Stimulated activated effector memory CD8-positive, alpha-beta T cell treated with anti-CD3 and anti-CD28 coated beads, Interleukin-12 subunit alpha, Interleukin-12 subunit beta, amount 100 ng/mL, for 72 hours (primary cell): ENCODE data around the gene EIF4H.

Source experiments
- ATAC-seq: fragments of 150-1000 bp; cut with Tn5 transposase; 2 replicates; pipeline ENCODE4 v1.10.0; 2021
- DNase-seq, 2 donors: peaks; one replicate each; pipeline ENCODE4 v3.0.0; 2021 to 2022; ENCODE audit warnings: low spot score in 2 of 2
- H3K27ac Mint-ChIP-seq: one replicate; pipeline ENCODE4 v1.8.0; 2022; ENCODE audit warnings: mild to moderate bottlenecking, mixed read lengths
- H3K36me3 Mint-ChIP-seq: one replicate; pipeline ENCODE4 v1.8.0; 2022; ENCODE audit warnings: mild to moderate bottlenecking, mixed read lengths
- H3K4me1 Mint-ChIP-seq: one replicate; pipeline ENCODE4 v1.8.0; 2022; ENCODE audit warnings: mixed read lengths
- H3K4me3 Mint-ChIP-seq: one replicate; pipeline ENCODE4 v1.8.0; 2022; ENCODE audit warnings: mild to moderate bottlenecking, mixed read lengths
- H3K9me3 Mint-ChIP-seq: one replicate; pipeline ENCODE4 v1.8.0; 2022; ENCODE audit warnings: mixed read lengths

The EIF4H gene

GRCh38 chr7:74173866-74174605 is at the start of gene EIF4H:
TSS of gene EIF4H (plus strand) at chr7:74174356. CDS start at chr7:74174384, 28 bp downstream.
- peak; percentile 90 for ATAC-seq
- peaks cover 41% of the 10 kb centered on the region for H3K4me1 Mint-ChIP-seq
- peak within 1 kb of the TSS; percentile 94 for H3K27ac Mint-ChIP-seq
- H3K9me3 Mint-ChIP-seq = no peaks in the 10 kb centered on the region
- peaks cover 55% of the 10 kb centered on the region for H3K36me3 Mint-ChIP-seq
- peak; percentile 99 for DNase-seq
- H3K4me3 Mint-ChIP-seq = peak within 1 kb of the TSS; percentile 85

GRCh38 chr7:74126220-74126880 is 47.8 kb upstream of the EIF4H start:
- ATAC-seq (no peak), DNase-seq (no peak)
- H3K36me3 Mint-ChIP-seq = peaks cover 7% of the 10 kb centered on the region
- no peak overlapping the region for H3K27ac Mint-ChIP-seq
- H3K9me3 Mint-ChIP-seq = no peaks in the 10 kb centered on the region
- no peak overlapping the region for H3K4me3 Mint-ChIP-seq
- H3K4me1 Mint-ChIP-seq = no peaks in the 10 kb centered on the region

GRCh38 chr7:74129887-74130286 is 44.3 kb upstream of the EIF4H start:
- Mint-ChIP-seq H3K27ac (no peak overlapping the region), H3K9me3 (no peaks in the 10 kb centered on the region), H3K4me1 (no peaks in the 10 kb centered on the region), H3K36me3 (no peaks in the 10 kb centered on the region), H3K4me3 (no peak overlapping the region)
- ATAC-seq (no peak), DNase-seq (no peak)

- H3K4me3 Mint-ChIP-seq = no peak overlapping the region
- H3K36me3 Mint-ChIP-seq = no peaks in the 10 kb centered on the region
- H3K27ac Mint-ChIP-seq = no peak overlapping the region
- no peaks in the 10 kb centered on the region for H3K4me1 Mint-ChIP-seq
- DNase-seq (no peak), ATAC-seq (no peak)
- no peaks in the 10 kb centered on the region for H3K9me3 Mint-ChIP-seq
Measured at GRCh38 chr7:74130518-74130917, 43.6 kb upstream of the EIF4H start.

- H3K36me3 Mint-ChIP-seq = no peaks in the 10 kb centered on the region
- DNase-seq (no peak), ATAC-seq (peak; percentile 57)
- H3K4me3 Mint-ChIP-seq = no peak overlapping the region
- H3K27ac Mint-ChIP-seq = peak overlapping the region; percentile 20
- no peaks in the 10 kb centered on the region for H3K4me1 Mint-ChIP-seq
- no peaks in the 10 kb centered on the region for H3K9me3 Mint-ChIP-seq
Measured at GRCh38 chr7:74134117-74134620, 40.0 kb upstream of the EIF4H start.

- Mint-ChIP-seq H3K4me1 (no peaks in the 10 kb centered on the region), H3K9me3 (no peaks in the 10 kb centered on the region)
Measured at GRCh38 chr7:74138334-74138867, 35.8 kb upstream of the EIF4H start.

GRCh38 chr7:74138945-74139843 is 35.0 kb upstream of the EIF4H start:
- ATAC-seq (no peak), DNase-seq (no peak)
- Mint-ChIP-seq H3K27ac (no peak overlapping the region), H3K4me3 (no peak overlapping the region), H3K36me3 (no peaks in the 10 kb centered on the region), H3K4me1 (no peaks in the 10 kb centered on the region), H3K9me3 (no peaks in the 10 kb centered on the region)

More at GRCh38 chr7:74138334-74138867, 35.8 kb upstream of the EIF4H start:
- Mint-ChIP-seq H3K4me3 (no peak overlapping the region), H3K36me3 (no peaks in the 10 kb centered on the region), H3K27ac (no peak overlapping the region)
- ATAC-seq (no peak), DNase-seq (no peak)

GRCh38 chr7:74141705-74142104 is 32.5 kb upstream of the EIF4H start:
- ATAC-seq (peak; percentile 48), DNase-seq (no peak)
- no peaks in the 10 kb centered on the region for H3K4me1 Mint-ChIP-seq
- H3K27ac Mint-ChIP-seq = no peak overlapping the region
- H3K36me3 Mint-ChIP-seq = no peaks in the 10 kb centered on the region
- H3K9me3 Mint-ChIP-seq = no peaks in the 10 kb centered on the region
- no peak overlapping the region for H3K4me3 Mint-ChIP-seq

GRCh38 chr7:74143383-74143782 is 30.8 kb upstream of the EIF4H start:
- DNase-seq = no peak
- no peak for ATAC-seq
- no peaks in the 10 kb centered on the region for H3K9me3 Mint-ChIP-seq
- H3K36me3 Mint-ChIP-seq = no peaks in the 10 kb centered on the region
- no peak overlapping the region for H3K4me3 Mint-ChIP-seq
- H3K4me1 Mint-ChIP-seq = no peaks in the 10 kb centered on the region
- no peak overlapping the region for H3K27ac Mint-ChIP-seq

GRCh38 chr7:74148491-74148890 is 25.7 kb upstream of the EIF4H start:
- ATAC-seq (no peak), DNase-seq (no peak)
- Mint-ChIP-seq H3K9me3 (no peaks in the 10 kb centered on the region), H3K4me1 (no peaks in the 10 kb centered on the region), H3K4me3 (no peak overlapping the region), H3K36me3 (no peaks in the 10 kb centered on the region), H3K27ac (no peak overlapping the region)

GRCh38 chr7:74149071-74149470 is 25.1 kb upstream of the EIF4H start:
- Mint-ChIP-seq H3K27ac (no peak overlapping the region), H3K4me1 (no peaks in the 10 kb centered on the region), H3K4me3 (no peak overlapping the region), H3K9me3 (no peaks in the 10 kb centered on the region), H3K36me3 (no peaks in the 10 kb centered on the region)
- ATAC-seq (no peak), DNase-seq (no peak)

- ATAC-seq = no peak
- no peaks in the 10 kb centered on the region for H3K9me3 Mint-ChIP-seq
Measured at GRCh38 chr7:74149603-74150002, 24.6 kb upstream of the EIF4H start.

GRCh38 chr7:74153736-74154135 is 20.4 kb upstream of the EIF4H start:
- ATAC-seq (no peak), DNase-seq (no peak)
- Mint-ChIP-seq H3K9me3 (no peaks in the 10 kb centered on the region), H3K36me3 (no peaks in the 10 kb centered on the region), H3K4me1 (no peaks in the 10 kb centered on the region), H3K4me3 (no peak overlapping the region), H3K27ac (no peak overlapping the region)

More at GRCh38 chr7:74149603-74150002, 24.6 kb upstream of the EIF4H start:
- Mint-ChIP-seq H3K4me1 (no peaks in the 10 kb centered on the region), H3K27ac (no peak overlapping the region), H3K36me3 (no peaks in the 10 kb centered on the region), H3K4me3 (no peak overlapping the region)
- DNase-seq = no peak

- H3K36me3 Mint-ChIP-seq = no peaks in the 10 kb centered on the region
- ATAC-seq (no peak), DNase-seq (no peak)
- H3K27ac Mint-ChIP-seq = no peak overlapping the region
- H3K4me1 Mint-ChIP-seq = no peaks in the 10 kb centered on the region
- no peaks in the 10 kb centered on the region for H3K9me3 Mint-ChIP-seq
- no peak overlapping the region for H3K4me3 Mint-ChIP-seq
Measured at GRCh38 chr7:74155810-74156395, 18.3 kb upstream of the EIF4H start.

GRCh38 chr7:74157605-74158004 is 16.6 kb upstream of the EIF4H start:
- H3K27ac Mint-ChIP-seq = no peak overlapping the region
- H3K36me3 Mint-ChIP-seq = no peaks in the 10 kb centered on the region
- H3K4me3 Mint-ChIP-seq = no peak overlapping the region
- ATAC-seq = no peak
- H3K9me3 Mint-ChIP-seq = no peaks in the 10 kb centered on the region
- no peaks in the 10 kb centered on the region for H3K4me1 Mint-ChIP-seq
- no peak for DNase-seq
